Choroid plexus epithelial cell (primary cell): ENCODE data around the gene ZNF804B.

Experiments
- DNase-seq: peaks from one replicate; pipeline ENCODE4 v3.0.0-alpha.2; 2010; ENCODE audit warnings: low read depth
- H3K4me3 ChIP-seq: 2 replicates; pipeline ENCODE4 v1.5.1; 2011; ENCODE audit warnings: low read depth, mild to moderate bottlenecking, control low read depth, low read length, moderate library complexity
- TF ChIP-seq, protein P1 (sequence below): conservative IDR thresholded peaks from 2 replicates; pipeline ENCODE4 v1.5.1; 2011; ENCODE audit warnings: low read depth, mild to moderate bottlenecking, control low read depth, inconsistent platforms, low read length, moderate library complexity

The ZNF804B gene

GRCh38 chr7:88942815-88943501, 183.5 kb downstream of the ZNF804B start:
- no peak for DNase-seq
- H3K4me3 ChIP-seq: no peak overlapping the region
- TF ChIP-seq, protein P1, sequence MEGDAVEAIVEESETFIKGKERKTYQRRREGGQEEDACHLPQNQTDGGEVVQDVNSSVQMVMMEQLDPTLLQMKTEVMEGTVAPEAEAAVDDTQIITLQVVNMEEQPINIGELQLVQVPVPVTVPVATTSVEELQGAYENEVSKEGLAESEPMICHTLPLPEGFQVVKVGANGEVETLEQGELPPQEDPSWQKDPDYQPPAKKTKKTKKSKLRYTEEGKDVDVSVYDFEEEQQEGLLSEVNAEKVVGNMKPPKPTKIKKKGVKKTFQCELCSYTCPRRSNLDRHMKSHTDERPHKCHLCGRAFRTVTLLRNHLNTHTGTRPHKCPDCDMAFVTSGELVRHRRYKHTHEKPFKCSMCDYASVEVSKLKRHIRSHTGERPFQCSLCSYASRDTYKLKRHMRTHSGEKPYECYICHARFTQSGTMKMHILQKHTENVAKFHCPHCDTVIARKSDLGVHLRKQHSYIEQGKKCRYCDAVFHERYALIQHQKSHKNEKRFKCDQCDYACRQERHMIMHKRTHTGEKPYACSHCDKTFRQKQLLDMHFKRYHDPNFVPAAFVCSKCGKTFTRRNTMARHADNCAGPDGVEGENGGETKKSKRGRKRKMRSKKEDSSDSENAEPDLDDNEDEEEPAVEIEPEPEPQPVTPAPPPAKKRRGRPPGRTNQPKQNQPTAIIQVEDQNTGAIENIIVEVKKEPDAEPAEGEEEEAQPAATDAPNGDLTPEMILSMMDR: no peak

DNA sequence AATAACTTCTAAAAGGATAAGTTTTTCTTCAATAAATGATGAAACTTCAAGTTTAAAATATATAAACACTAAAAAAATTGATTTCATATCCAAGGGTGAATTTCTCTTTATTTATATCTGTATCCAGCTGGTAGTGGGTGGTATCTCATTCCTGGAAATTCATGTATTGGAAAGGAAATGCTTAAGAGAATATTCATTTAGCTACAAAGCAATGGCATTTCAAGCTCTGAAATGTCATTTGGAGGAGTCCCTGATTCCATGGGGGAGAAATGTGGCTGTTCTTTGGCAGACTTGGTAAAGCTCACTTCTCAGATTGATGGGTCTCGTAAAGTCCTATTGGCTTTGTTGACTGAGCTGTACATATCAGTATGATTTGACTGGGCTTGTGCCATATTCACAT, 192.3 kb downstream of the ZNF804B start:
- no peak overlapping the region for H3K4me3 ChIP-seq
- no peak for DNase-seq
- TF ChIP-seq, protein P1: no peak

DNA sequence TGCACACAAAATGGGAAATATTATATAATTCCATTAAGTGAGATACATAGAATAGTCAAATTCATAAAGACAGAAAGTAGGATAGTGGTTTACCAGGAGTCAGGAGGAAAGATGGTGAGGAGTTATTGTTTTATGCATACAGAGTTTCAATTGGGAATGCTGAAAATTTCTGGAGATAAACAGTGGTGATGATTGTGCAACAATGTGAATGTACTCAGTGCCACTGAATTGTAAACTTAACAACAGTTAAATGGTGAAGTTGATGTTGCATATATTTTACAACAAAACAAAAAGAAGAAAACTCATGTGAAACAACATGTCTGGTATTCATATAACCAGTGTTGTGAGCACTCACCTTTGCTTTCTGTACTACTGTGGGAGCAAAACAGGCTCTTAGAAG, 204.9 kb downstream of the ZNF804B start:
- TF ChIP-seq, protein P1: no peak
- H3K4me3 ChIP-seq: no peak overlapping the region

DNA sequence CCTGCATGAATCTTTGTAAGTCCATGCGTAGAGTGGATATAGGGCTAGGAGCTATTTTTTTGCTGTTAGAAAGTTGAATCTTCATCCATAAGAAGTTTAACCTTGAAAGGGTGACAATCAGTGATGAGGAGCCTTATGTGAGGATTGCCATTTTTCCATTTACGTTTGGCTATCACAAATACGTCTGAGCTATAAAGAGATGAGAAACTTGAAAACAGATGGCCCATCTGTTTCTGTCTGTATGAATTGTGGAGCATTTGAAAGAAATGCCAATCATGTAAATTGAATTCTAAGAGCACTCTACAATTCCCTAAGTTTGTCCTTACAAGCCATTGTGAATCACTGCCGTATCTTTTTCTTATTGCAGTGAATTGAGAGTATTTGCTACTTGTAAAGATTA, 205.9 kb downstream of the ZNF804B start:
- H3K4me3 ChIP-seq: no peak overlapping the region
- TF ChIP-seq, protein P1: no peak
- DNase-seq: no peak

More for the DNA sequence above, 204.9 kb downstream of the ZNF804B start:
- DNase-seq: no peak

- TF ChIP-seq, protein P1: no peak
- no peak for DNase-seq
- H3K4me3 ChIP-seq: no peak overlapping the region
These were observed 207.9 kb downstream of the ZNF804B start for GRCh38 chr7:88967432-88967831.

DNA sequence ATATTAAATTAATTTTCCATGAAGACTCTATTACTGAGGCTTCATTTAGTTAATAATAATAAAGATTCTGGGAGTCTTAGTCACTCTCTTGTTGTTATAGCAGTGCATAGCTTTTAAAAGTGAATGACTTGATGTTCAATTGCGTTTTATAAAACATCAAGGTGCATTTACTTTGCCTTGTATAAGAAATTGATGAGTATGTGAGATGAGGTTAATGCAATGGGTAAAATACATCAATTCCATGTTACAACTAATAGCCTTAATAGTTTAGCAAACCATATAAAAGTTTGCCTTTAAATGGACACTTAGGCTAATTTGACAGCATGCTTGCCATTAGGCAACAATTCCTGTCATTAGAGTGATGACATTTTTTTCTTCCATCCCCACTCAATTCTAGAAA, 209.7 kb downstream of the ZNF804B start:
- DNase-seq: no peak
- TF ChIP-seq, protein P1: no peak
- H3K4me3 ChIP-seq: no peak overlapping the region

GRCh38 chr7:88985295-88985694, 225.8 kb downstream of the ZNF804B start:
- DNase-seq: no peak
- H3K4me3 ChIP-seq: no peak overlapping the region
- TF ChIP-seq, protein P1: no peak
